ENCODE data around the gene SH2B3. TPM values are rescaled to one million over a fixed set of nuclear protein-coding genes. Genes with fewer than 3 reads are reported as not detected.

Gene SH2B3
- total RNA-seq, 1 experiment from 2014 or later: 40.3 TPM

DNA sequence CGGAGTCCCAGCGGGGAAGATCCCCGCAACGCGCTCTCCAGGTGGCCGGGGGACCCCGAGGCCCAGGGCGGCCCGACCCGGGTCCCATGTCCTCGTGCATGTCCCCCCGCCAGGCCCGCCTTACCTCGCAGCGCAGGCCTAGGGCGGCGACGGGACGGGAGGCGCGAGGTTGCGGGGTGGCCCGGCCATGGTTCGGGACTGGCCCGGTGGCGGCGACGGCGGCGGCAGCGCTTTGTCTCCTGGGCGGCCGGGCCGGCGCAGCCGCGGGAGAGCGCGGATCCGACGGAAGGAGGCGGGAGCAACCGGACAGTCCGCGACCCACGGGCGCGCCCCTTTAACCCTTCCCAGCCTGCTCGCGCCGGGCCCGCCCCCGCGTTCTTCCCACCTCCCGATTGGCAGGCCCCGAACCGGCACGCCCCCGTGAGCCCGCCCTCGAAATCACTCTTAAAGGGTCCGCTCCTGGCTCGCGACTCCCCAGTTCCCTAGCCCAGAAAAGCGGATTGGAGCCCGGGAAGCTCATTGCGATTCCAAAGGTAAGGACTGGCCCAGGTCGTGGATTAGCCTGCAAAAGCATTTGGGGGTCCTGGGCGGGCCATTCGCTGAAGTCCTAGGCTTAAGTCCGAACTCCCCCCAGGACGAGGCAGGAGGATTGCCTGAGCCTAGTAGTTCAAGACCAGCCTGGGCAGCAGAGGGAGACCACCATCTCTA is 36.8 kb upstream of the SH2B3 start, which contains the start of gene PHETA1:
PHETA1 (minus strand) TSS at position 308 of the 708 bp plus-strand sequence. CDS start 5,668 bp downstream, outside the sequence.
- H3K27me3 ChIP-seq (ENCODE audit: insufficient read depth, low read length): no peaks in the 10 kb centered on the region
- no peak within 1 kb of the TSS; a peak in 1 of 7 replicates for H3K27ac Mint-ChIP-seq
- no peak within 1 kb of the TSS for H3K18ac ChIP-seq (ENCODE audit: insufficient read length, low read depth, low read length)
- no CpG with 5 or more reads among the region's 72 CpGs for WGBS (ENCODE audit: extremely low coverage, insufficient read length, low lambda C conversion rate)
- peaks cover 2 to 13% (median 3%) of the 10 kb centered on the region in 3 experiments for H3K36me3 Mint-ChIP-seq (ENCODE audit: insufficient read depth in 1 of 3, low read depth in 3 of 3)
- H3K4ac ChIP-seq (ENCODE audit: low read depth, low read length): no peak within 1 kb of the TSS
- H2AK5ac ChIP-seq (ENCODE audit: insufficient read length, low read length): no peak within 1 kb of the TSS
- peak within 1 kb of the TSS; percentile 40; the same call in 1 of the 2 replicates for H2BK15ac ChIP-seq (ENCODE audit: low read depth, low read length)
- DNase-seq: peak; percentile 94
- H3K79me2 ChIP-seq (ENCODE audit: insufficient read depth, low read length): no peaks in the 10 kb centered on the region
- no peak within 1 kb of the TSS for H3K56ac ChIP-seq (ENCODE audit: insufficient read length, low read depth, low read length)
- H2BK120ac ChIP-seq (ENCODE audit: low read depth, low read length, poor library complexity, severe bottlenecking): no peak within 1 kb of the TSS
- no peaks in the 10 kb centered on the region for H3K4me1 ChIP-seq (ENCODE audit: insufficient read depth, low read length)
- no peak within 1 kb of the TSS for H4K5ac ChIP-seq (ENCODE audit: insufficient read length, low read depth, low read length)
- no peak within 1 kb of the TSS for H4K8ac ChIP-seq (replicated peaks; ENCODE audit: insufficient read length, low read depth, low read length)
- peak within 1 kb of the TSS; percentile 73 to 86 for H3K4me3 Mint-ChIP-seq
- no peak within 1 kb of the TSS for H2AFZ ChIP-seq (ENCODE audit: low read length)
- H2BK5ac ChIP-seq (ENCODE audit: insufficient read length, low read length): no peak within 1 kb of the TSS
- H2BK20ac ChIP-seq (ENCODE audit: low read depth, low read length, poor library complexity, severe bottlenecking): no peak within 1 kb of the TSS
- H3K9ac ChIP-seq (ENCODE audit: extremely low read depth, insufficient read length, low read length): peak within 1 kb of the TSS; percentile 61
- H4K20me1 ChIP-seq (ENCODE audit: control insufficient read depth, insufficient read depth, insufficient read length): no peaks in the 10 kb centered on the region
- H3K27ac ChIP-seq (ENCODE audit: insufficient read length, low read depth, low read length): no peak within 1 kb of the TSS
- peaks cover 20% of the 10 kb centered on the region for H3K27me3 Mint-ChIP-seq (ENCODE audit: low read depth)
- no peaks in the 10 kb centered on the region for H3K9me3 ChIP-seq (ENCODE audit: control insufficient read depth, low read depth, low read length)
- H3K4me2 ChIP-seq (ENCODE audit: insufficient read depth, insufficient read length, low read length): peak within 1 kb of the TSS; percentile 78
- H3K23ac ChIP-seq (ENCODE audit: insufficient read length, low read depth, low read length): no peak within 1 kb of the TSS
- no peak within 1 kb of the TSS for H3T11ph ChIP-seq (ENCODE audit: low read length)
- no peak within 1 kb of the TSS for H2BK12ac ChIP-seq (ENCODE audit: insufficient read length, low read depth, low read length)
- peaks cover 0 to 2% of the 10 kb centered on the region in 2 experiments; a peak in 3 of 5 replicates for H3K9me3 Mint-ChIP-seq
- TF ChIP-seq, protein P1, sequence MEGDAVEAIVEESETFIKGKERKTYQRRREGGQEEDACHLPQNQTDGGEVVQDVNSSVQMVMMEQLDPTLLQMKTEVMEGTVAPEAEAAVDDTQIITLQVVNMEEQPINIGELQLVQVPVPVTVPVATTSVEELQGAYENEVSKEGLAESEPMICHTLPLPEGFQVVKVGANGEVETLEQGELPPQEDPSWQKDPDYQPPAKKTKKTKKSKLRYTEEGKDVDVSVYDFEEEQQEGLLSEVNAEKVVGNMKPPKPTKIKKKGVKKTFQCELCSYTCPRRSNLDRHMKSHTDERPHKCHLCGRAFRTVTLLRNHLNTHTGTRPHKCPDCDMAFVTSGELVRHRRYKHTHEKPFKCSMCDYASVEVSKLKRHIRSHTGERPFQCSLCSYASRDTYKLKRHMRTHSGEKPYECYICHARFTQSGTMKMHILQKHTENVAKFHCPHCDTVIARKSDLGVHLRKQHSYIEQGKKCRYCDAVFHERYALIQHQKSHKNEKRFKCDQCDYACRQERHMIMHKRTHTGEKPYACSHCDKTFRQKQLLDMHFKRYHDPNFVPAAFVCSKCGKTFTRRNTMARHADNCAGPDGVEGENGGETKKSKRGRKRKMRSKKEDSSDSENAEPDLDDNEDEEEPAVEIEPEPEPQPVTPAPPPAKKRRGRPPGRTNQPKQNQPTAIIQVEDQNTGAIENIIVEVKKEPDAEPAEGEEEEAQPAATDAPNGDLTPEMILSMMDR (conservative IDR thresholded peaks at IDR 0.05): no peak
- H3K23me2 ChIP-seq (ENCODE audit: insufficient read length, low read depth, low read length, poor library complexity, severe bottlenecking): peaks cover 13% of the 10 kb centered on the region
- H3K14ac ChIP-seq (ENCODE audit: insufficient read depth, low read length): peak within 1 kb of the TSS; percentile 17
- no peaks in the 10 kb centered on the region for H3K79me1 ChIP-seq (ENCODE audit: insufficient read depth, low read depth, low read length, poor library complexity, severe bottlenecking)
- no peak within 1 kb of the TSS for H4K91ac ChIP-seq (ENCODE audit: insufficient read length, low read depth, low read length)
- H3K4me1 Mint-ChIP-seq: peaks cover 10 to 14% of the 10 kb centered on the region in 2 experiments

All from H9 (cell line).